Panc1 (cell line): Measurements from ENCODE around the gene PON1.

Experiments used
- CTCF ChIP-seq: fragments of 450-650 bp; IDR thresholded peaks from 2 replicates; pipeline ENCODE4 v1.5.1; 2017; ENCODE audit warnings: mild to moderate bottlenecking
- POLR2AphosphoS5 ChIP-seq: IDR thresholded peaks from 2 replicates; pipeline ENCODE4 v1.6.1; 2012; ENCODE audit warnings: mild to moderate bottlenecking, low read depth, low read length, moderate library complexity
- REST ChIP-seq, 2 experiments: IDR thresholded peaks; 2 replicates each; pipeline ENCODE4 v1.6.1; 2011 to 2012; ENCODE audit warnings: low read depth in 2 of 2, control low read depth in 1 of 2, low read length in 1 of 2, mild to moderate bottlenecking in 1 of 2, moderate library complexity in 1 of 2; ENCODE audit not compliant: insufficient read depth in 1 of 2
- TCF7L2 ChIP-seq: IDR thresholded peaks from 2 replicates; pipeline ENCODE4 v1.6.1; 2011; ENCODE audit warnings: mild to moderate bottlenecking, low read depth, low read length, inconsistent platforms

GRCh38 chr7:95322854-95323253, 1.5 kb downstream of the PON1 start:
- TF ChIP-seq CTCF (no peak), POLR2AphosphoS5 (no peak), TCF7L2 (no peak), REST (IDR thresholded peaks at IDR 0.05; ENCODE audit: insufficient read depth in 1 of 2, low read depth in 2 of 2, low read length in 1 of 2) (no peak)
